ENCODE measurements around the gene SKP1. TPM values are rescaled to one million over a fixed set of nuclear protein-coding genes. Genes with fewer than 3 reads are reported as not detected.

Gene SKP1
- polyA plus RNA-seq, 1 of the 3 experiments (the other 2 are of a cell fraction): 407 TPM

- WGBS (ENCODE audit: low lambda C conversion rate): 89% methylated on average over 3 of the region's 3 CpGs
- no peak for TF ChIP-seq FOXM1 (IDR thresholded peaks at IDR 0.05; ENCODE audit: low read depth)
- no peak for TF ChIP-seq SIN3A (IDR thresholded peaks at IDR 0.05; ENCODE audit: borderline replicate concordance, low read depth, low read length)
- no peak for TF ChIP-seq RCOR1 (IDR thresholded peaks at IDR 0.05; ENCODE audit: low read length)
- TF ChIP-seq YY1 (IDR thresholded peaks at IDR 0.05; ENCODE audit: low read depth): no peak
- TF ChIP-seq CHD2 (IDR thresholded peaks at IDR 0.05; ENCODE audit: low read length, partially characterized antibody): no peak
- no peak for TF ChIP-seq RXRA (IDR thresholded peaks at IDR 0.05; ENCODE audit: borderline replicate concordance, low read depth)
- TF ChIP-seq TCF12 (IDR thresholded peaks at IDR 0.05): no peak
- no peak for TF ChIP-seq TAF1 (IDR thresholded peaks at IDR 0.05; ENCODE audit: borderline replicate concordance, low read depth, low read length)
- TF ChIP-seq, protein P1, sequence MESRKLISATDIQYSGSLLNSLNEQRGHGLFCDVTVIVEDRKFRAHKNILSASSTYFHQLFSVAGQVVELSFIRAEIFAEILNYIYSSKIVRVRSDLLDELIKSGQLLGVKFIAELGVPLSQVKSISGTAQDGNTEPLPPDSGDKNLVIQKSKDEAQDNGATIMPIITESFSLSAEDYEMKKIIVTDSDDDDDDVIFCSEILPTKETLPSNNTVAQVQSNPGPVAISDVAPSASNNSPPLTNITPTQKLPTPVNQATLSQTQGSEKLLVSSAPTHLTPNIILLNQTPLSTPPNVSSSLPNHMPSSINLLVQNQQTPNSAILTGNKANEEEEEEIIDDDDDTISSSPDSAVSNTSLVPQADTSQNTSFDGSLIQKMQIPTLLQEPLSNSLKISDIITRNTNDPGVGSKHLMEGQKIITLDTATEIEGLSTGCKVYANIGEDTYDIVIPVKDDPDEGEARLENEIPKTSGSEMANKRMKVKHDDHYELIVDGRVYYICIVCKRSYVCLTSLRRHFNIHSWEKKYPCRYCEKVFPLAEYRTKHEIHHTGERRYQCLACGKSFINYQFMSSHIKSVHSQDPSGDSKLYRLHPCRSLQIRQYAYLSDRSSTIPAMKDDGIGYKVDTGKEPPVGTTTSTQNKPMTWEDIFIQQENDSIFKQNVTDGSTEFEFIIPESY (IDR thresholded peaks at IDR 0.05; ENCODE audit: borderline replicate concordance, low read depth): no peak
- TF ChIP-seq GATA2 (CRISPR knock-in tag; IDR thresholded peaks at IDR 0.05): no peak
- TF ChIP-seq JUND (IDR thresholded peaks at IDR 0.05): no peak
- TF ChIP-seq NFIC (IDR thresholded peaks at IDR 0.05; ENCODE audit: borderline replicate concordance): no peak
- TF ChIP-seq, protein P2, sequence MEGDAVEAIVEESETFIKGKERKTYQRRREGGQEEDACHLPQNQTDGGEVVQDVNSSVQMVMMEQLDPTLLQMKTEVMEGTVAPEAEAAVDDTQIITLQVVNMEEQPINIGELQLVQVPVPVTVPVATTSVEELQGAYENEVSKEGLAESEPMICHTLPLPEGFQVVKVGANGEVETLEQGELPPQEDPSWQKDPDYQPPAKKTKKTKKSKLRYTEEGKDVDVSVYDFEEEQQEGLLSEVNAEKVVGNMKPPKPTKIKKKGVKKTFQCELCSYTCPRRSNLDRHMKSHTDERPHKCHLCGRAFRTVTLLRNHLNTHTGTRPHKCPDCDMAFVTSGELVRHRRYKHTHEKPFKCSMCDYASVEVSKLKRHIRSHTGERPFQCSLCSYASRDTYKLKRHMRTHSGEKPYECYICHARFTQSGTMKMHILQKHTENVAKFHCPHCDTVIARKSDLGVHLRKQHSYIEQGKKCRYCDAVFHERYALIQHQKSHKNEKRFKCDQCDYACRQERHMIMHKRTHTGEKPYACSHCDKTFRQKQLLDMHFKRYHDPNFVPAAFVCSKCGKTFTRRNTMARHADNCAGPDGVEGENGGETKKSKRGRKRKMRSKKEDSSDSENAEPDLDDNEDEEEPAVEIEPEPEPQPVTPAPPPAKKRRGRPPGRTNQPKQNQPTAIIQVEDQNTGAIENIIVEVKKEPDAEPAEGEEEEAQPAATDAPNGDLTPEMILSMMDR (IDR thresholded peaks at IDR 0.05): no peak
- TF ChIP-seq POLR2AphosphoS5 (IDR thresholded peaks at IDR 0.05; ENCODE audit: low read depth, low read length): no peak
- TF ChIP-seq MXI1 (IDR thresholded peaks at IDR 0.05; ENCODE audit: low read depth, low read length): no peak
- TF ChIP-seq FOXJ3 (CRISPR knock-in tag; IDR thresholded peaks at IDR 0.05): no peak
- TF ChIP-seq RFX5 (IDR thresholded peaks at IDR 0.05; ENCODE audit: low read length): no peak
- no peak for TF ChIP-seq ELF1 (IDR thresholded peaks at IDR 0.05)
- TF ChIP-seq, protein P3, sequence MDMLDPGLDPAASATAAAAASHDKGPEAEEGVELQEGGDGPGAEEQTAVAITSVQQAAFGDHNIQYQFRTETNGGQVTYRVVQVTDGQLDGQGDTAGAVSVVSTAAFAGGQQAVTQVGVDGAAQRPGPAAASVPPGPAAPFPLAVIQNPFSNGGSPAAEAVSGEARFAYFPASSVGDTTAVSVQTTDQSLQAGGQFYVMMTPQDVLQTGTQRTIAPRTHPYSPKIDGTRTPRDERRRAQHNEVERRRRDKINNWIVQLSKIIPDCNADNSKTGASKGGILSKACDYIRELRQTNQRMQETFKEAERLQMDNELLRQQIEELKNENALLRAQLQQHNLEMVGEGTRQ (IDR thresholded peaks at IDR 0.05; ENCODE audit: borderline replicate concordance, low read depth, low read length): no peak
- Histone ChIP-seq H3K9me3 (no peaks in the 10 kb centered on the region), H3K79me2 (ENCODE audit: insufficient read depth) (peaks cover 40% of the 10 kb centered on the region), H3K4me3 (ENCODE audit: low read depth in 2 of 2, low read length in 1 of 2) (peak overlapping the region; percentile 77 to 84; a peak in 2 of 4 replicates), H3K4me2 (peak overlapping the region; percentile 85; the same call in 1 of the 2 replicates), H3K36me3 (replicated peaks in 1 of 2; ENCODE audit: control insufficient read depth in 1 of 2, insufficient read depth in 2 of 2, low read length in 1 of 2) (peaks cover 1 to 3% of the 10 kb centered on the region in 2 experiments), H2AFZ (ENCODE audit: low read depth) (no peak overlapping the region), H3K4me1 (ENCODE audit: control insufficient read depth in 1 of 2, insufficient read depth in 2 of 2, low read depth in 1 of 2, low read length in 1 of 2) (peaks cover 10 to 22% of the 10 kb centered on the region in 2 experiments; a peak in 2 of 4 replicates), H4K20me1 (ENCODE audit: insufficient read depth) (peaks cover 35% of the 10 kb centered on the region), H3K9ac (no peak overlapping the region), H3F3A (replicated peaks; ENCODE audit: insufficient read depth) (peaks cover 20% of the 10 kb centered on the region), H3K27me3 (ENCODE audit: insufficient read depth) (no peaks in the 10 kb centered on the region), H3K27ac (ENCODE audit: low read depth in 2 of 2, low read length in 1 of 2) (no peak overlapping the region), H3K9me2 (no peaks in the 10 kb centered on the region)
- ChIA-PET POLR2A (interaction anchor here (2.5 kb wide), 1 partner anchor 48 kb away, joined by 16 read pairs; the partner anchor contains the start of gene PPP2CA), CTCF (interaction anchor here (1.5 to 19.2 kb wide), 5 partner anchors 8 to 409 kb away, joined by 4 to 182 read pairs (median 8); no protein-coding TSS in a partner anchor)
- DNase-seq: no peak
Measured at GRCh38 chr5:134178096-134178419, 1.3 kb upstream of the SKP1 start.
